HG03175 (cell line): ENCODE results near the gene FBXL4.
"Not testable (repeated sequence)": the region's sequence is repeated elsewhere in the genome, so short reads cannot be mapped to it uniquely, and the experiment has no call there.

Source experiments
- ATAC-seq: cut with Tn5 transposase; IDR thresholded peaks from one replicate; pipeline ENCODE4 v1.9.1; 2021; ENCODE audit warnings: mild to moderate bottlenecking, moderate library complexity; ENCODE audit not compliant: unreplicated experiment

FBXL4 gene

DNA sequence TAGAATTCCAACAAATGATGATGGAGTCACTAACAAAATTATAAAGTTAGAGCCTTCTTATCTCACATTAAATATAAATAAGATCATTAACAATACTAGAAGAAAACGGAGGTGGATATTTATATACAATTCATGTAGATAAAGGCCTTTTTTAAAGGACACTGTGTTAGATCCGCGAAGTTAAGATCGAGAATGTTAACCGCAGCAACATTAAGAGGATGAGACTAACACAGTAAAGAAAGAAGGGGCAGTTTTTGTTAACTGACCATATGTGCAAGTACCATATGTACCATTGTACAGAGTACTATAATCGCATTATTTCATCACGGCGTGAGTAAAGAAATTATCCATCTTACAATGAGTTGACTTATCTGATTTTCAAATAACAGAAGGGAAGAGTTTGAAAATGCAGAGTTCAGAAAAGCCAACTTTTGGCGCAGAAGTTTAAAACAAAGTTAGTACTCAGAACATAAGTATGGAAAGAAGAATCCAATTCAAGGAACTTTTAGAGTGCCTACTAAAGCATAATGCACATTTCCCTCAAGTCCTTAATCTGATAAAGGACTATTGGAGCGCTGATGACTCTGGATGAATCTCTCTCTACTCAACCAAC lies 1.4 kb downstream of the FBXL4 start:
- ATAC-seq, result no peak

GRCh38 chr6:98945311-98946115 lies 2.2 kb downstream of the FBXL4 start:
- ATAC-seq, result no peak

- no peak for ATAC-seq
Measured at GRCh38 chr6:98944598-98945081, 3.1 kb downstream of the FBXL4 start.

DNA sequence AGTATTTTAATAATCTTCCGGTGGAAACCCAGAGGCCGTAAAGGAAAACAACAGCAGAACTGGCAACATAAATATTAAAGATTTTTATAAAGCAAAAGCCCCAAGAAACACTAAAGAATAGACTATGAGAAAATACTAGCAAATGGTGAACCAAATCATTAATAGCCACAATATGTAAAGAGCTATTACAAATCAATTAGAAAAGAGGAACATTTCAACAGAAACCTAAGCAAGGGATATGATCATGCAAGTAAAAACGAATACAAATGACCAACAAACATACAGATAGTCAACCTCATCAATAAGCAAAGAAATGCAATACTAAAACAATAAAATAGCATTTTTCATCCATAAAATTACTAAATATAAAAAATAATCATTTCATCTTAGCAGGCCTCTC lies 3.6 kb downstream of the FBXL4 start:
- ATAC-seq, result no peak

GRCh38 chr6:98942263-98942803 lies 5.4 kb downstream of the FBXL4 start:
- no peak for ATAC-seq

DNA sequence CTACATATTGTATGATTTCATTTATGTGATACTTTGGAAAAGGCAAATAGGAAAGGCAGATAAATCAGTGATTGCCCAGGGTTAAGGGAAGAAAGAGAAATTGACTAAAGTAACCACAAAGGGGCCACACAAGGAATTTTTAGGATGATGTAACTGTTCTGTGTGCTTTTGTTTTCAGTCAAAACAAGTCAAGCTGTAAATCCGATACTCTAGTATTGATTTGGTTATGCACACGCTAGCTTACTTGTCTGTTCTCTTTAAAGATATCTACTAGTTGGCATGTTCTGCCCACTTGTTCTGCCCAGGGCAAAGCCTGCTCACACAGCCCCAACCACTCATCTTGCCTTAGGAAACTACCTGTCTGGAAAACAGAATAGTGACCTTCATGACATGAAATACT lies 6.4 kb downstream of the FBXL4 start:
- no peak for ATAC-seq

DNA sequence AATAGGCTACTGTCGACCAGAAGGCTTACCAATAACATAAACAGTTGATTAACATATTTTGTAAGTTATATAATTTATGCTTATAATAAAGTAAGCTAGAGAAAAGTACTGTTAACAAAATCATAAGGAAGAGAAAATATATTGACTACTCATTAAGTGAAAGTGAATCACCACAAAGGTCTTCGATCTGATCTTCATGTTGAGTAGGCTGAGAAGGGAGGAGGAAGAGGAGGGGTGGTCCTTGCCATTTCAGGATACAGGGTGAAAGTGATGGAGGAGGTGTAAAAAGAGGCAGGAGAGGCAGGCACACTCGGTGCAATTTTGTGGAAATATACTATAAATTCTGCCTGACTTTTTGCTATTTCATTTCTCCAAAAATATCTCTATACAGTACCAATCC lies 10.4 kb downstream of the FBXL4 start:
- no peak for ATAC-seq

- ATAC-seq, result no peak
Measured at GRCh38 chr6:98932381-98932780, 15.4 kb downstream of the FBXL4 start.

DNA sequence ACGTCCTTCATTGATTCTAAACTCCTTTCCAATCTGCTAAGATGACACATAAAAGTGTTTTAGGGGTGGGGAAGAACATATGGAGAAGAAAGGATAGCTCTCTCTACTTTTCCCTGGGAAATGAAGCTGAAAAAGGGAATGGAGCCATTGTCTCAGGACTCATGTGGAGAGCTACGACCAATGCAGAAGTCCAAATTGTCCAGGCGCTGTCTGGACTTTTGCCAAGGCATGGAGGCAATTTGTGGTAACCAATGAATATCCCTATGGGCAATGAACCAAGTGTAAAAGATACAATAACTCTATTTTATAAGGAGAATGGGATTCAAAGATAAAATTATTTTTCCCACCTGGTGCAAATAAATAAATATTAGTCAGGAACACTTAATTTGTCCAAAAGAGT lies 16.1 kb downstream of the FBXL4 start:
- no peak for ATAC-seq

DNA sequence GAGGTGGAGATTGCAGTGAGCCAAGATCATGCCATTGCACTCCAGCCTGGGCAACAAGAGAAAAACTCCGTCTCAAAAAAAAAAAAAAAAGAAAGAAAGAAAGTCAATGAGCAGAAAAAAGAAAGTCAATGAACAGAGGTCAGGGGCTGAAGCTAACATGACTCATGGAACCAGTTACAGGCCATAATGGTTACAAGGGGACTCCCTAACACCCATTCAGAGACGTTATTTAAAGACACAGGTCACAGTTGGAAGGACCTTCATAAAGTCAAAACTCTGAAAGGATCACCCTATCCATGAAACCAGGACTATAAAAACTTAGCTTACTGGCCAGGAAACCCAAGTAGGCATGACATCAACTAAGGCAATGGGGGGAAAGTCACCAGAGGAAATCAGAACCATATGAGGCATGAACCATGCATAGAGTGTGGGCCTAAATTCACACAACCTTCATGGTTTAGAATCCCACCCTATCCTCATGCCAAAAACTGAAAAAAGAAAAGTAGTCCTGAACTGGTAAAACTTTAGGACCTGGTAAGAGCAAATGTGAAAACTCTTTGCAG lies 18.2 kb downstream of the FBXL4 start:
- no peak for ATAC-seq

GRCh38 chr6:98928688-98929087 lies 19.1 kb downstream of the FBXL4 start:
- ATAC-seq, result no peak

DNA sequence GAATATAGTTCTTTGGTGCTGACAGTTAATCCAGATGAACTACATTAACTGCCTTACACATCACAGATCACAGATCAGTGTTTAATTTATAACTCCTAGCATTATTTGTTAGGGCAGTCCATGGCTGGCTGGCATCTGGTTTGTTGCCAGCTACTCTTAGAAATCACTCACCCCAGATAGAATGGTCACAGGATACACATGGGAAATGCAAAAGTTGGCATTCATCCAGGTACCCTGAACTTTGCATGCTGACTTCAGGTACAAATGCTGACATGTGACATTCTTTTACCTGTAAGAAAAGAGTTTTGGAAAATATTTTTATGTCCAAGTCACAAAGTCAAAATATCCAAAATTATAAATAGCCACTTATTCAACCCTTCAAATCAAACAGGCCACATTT lies 20.2 kb downstream of the FBXL4 start:
- ATAC-seq, result no peak

DNA sequence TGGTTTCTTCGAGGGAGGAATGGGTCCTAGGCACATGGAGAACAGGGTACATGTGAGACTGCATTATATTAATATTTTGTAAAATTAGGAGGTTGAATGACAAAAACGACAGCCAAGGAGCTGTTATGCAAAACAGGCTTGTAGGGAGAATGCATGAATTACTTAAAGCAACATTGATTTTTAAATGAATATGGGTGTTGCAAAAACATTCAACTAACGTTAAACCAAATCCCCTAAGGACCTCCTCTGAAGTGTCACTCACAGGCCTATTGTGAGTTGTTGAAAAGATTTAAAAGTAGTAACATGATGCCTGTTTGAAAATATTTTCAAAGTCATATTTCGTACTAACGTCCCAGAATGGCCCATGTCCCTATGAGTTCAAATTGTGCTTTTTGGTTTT lies 21.9 kb downstream of the FBXL4 start:
- ATAC-seq, result no peak

- ATAC-seq, result no peak
Measured at GRCh38 chr6:98924647-98925046, 23.1 kb downstream of the FBXL4 start.

DNA sequence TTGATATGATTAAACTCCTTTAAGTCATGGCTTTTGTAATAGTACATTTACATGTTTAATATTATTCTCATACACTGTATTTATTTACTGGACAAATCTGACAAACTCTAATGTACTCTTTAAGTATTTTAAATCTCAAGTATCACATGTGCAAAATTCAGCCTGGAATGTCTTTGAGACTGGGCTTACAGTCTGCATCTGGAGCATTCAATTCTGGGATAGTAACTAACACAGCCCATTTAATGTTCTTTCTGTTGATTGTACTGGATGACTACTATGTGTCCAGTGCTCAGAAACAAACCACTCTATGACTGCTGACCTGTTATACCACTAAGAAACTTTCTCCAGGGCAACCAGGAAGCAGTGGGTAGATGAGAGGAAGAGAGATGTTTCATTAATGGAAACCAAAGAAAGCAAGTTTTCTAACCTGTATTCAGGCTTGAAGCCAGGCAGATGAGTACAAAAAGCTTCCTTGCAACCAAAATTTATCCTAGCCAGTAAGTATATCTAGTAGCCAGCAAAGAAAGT lies 26.8 kb downstream of the FBXL4 start:
- peak; percentile 95 for ATAC-seq

GRCh38 chr6:98910946-98911345 lies 36.8 kb downstream of the FBXL4 start:
- not testable (repeated sequence) for ATAC-seq

DNA sequence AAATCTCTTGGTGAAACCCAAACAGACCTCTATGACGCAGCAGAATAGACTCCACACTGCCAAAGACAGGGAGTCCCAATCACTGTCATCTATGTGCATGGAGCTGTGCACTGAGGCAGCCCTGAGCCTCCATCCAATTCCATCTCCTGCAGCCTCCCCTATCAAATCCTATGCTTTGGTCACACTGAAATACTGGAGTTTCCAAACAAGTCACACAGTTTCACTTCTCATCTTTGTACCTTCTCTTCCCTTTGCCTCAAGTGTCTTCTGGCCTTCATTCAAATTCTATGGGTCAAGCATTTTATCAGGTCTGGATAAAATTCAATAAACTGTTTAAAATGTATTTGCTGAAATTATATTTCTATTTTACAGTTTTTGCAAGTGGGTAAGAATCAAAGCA lies 38.5 kb downstream of the FBXL4 start:
- ATAC-seq, result no peak

DNA sequence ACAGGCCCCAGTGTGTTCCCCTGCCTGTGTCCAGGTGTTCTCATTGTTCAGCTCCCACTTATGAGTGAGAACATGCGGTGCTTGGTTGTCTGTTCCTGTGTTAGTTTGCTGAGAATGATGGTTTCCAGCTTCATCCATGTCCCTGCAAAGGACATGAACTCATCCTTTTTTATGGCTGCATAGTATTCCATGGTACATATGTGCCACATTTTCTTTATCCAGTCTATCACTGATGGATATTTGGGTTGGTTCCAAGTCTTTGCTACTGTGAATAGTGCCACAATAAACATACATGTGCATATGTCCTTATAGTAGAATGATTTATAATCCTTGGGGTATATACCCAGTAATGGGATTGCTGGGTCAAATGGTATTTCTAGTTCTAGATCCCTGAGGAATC lies 41.4 kb downstream of the FBXL4 start:
- not testable (repeated sequence) for ATAC-seq

DNA sequence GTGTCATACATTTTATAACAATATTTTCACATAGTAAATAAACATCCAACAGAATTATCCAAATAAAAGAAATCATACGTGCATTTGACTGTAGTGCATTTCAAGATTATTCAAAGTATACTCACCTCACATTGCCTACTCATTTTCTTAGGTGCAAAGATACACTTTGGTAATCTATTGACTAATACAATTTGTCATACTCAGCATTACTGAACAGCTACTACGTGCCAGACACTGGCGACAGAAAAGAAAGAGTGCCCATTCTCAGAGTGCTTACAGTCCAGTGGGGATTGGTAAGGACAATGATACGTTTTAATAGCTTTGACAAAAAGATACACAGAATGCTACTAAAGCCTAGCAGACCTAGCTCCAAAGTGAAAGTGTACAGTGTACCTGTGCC lies 42.0 kb downstream of the FBXL4 start:
- ATAC-seq, result no peak

GRCh38 chr6:98904096-98904495 lies 43.6 kb downstream of the FBXL4 start:
- ATAC-seq, result no peak

- ATAC-seq, result no peak
Measured at GRCh38 chr6:98900706-98901105, 47.0 kb downstream of the FBXL4 start.

DNA sequence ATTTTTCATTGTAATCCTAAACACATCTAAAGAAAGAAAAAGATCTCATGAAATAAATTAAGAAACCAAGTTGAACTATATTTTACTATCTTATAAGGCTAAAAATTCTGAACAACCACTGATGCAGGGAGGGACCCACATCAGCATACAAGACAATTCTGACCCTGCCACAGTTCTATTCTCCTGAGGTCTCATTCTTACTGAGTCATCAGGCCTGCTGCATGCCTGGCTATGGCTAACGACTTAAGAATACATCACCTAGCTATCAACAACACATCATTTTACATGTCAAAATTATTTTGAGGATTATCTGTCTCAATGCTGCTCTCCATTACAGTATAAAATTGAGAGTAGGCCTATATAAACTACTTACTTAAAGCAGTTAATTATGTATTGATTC lies 52.9 kb downstream of the FBXL4 start:
- ATAC-seq, result no peak
